IPS-20b (cell line): ENCODE results near the gene MT1F.
"Not testable (repeated sequence)": the region's sequence is repeated elsewhere in the genome, so short reads cannot be mapped to it uniquely, and the experiment has no call there.

Source experiments
- H3K27ac ChIP-seq: one replicate; pipeline ENCODE4 v1.5.1; 2013; ENCODE audit warnings: low read length
- H3K27me3 ChIP-seq: 2 replicates; pipeline ENCODE4 v1.6.1; 2013; ENCODE audit warnings: mild to moderate bottlenecking, low read length, inconsistent platforms; ENCODE audit not compliant: insufficient read depth
- H3K36me3 ChIP-seq: 2 replicates; pipeline ENCODE4 v1.6.1; 2013; ENCODE audit warnings: low read depth, mild to moderate bottlenecking, inconsistent platforms, low read length, moderate library complexity; ENCODE audit not compliant: insufficient read depth
- H3K4me1 ChIP-seq: 2 replicates; pipeline ENCODE4 v1.6.1; 2013; ENCODE audit warnings: mild to moderate bottlenecking, control low read depth, inconsistent platforms, low read length, moderate library complexity; ENCODE audit not compliant: insufficient read depth
- H3K4me3 ChIP-seq: 2 replicates; pipeline ENCODE4 v1.5.1; 2013; ENCODE audit warnings: mild to moderate bottlenecking, low read length, inconsistent platforms
- H3K9ac ChIP-seq: 2 replicates; pipeline ENCODE4 v1.6.1; 2013; ENCODE audit warnings: low read depth, mild to moderate bottlenecking, inconsistent platforms, low read length, moderate library complexity
- H3K9me3 ChIP-seq: 2 replicates; pipeline ENCODE4 v1.6.1; 2013; ENCODE audit warnings: mild to moderate bottlenecking, low read depth, low read length, inconsistent platforms; ENCODE audit not compliant: insufficient read depth

Gene MT1F

GRCh38 chr16:56669005-56669839 is 11.5 kb downstream of the MT1F start, which contains the start of gene MT1H:
Gene MT1H (plus strand): TSS chr16:56669814. CDS start chr16:56669885, 71 bp downstream.
- Histone ChIP-seq H3K9ac (no peak within 1 kb of the TSS), H3K4me1 (peaks cover 7% of the 10 kb centered on the region; the same call in 1 of the 2 replicates), H3K27me3 (peaks cover 100% of the 10 kb centered on the region), H3K27ac (no peak within 1 kb of the TSS), H3K36me3 (no peaks in the 10 kb centered on the region), H3K9me3 (no peaks in the 10 kb centered on the region; the same call in 1 of the 2 replicates), H3K4me3 (peak within 1 kb of the TSS; percentile 48; the same call in 1 of the 2 replicates)

- Histone ChIP-seq H3K9ac (no peak overlapping the region), H3K27me3 (peaks cover 100% of the 10 kb centered on the region), H3K36me3 (no peaks in the 10 kb centered on the region), H3K4me1 (peaks cover 8% of the 10 kb centered on the region), H3K4me3 (peak overlapping the region; percentile 48; the same call in 1 of the 2 replicates), H3K27ac (no peak overlapping the region), H3K9me3 (no peaks in the 10 kb centered on the region; the same call in 1 of the 2 replicates)
Observed at GRCh38 chr16:56669840-56670619, 12.3 kb downstream of the MT1F start.

- H3K27me3 ChIP-seq, result peaks cover 100% of the 10 kb centered on the region
- no peaks in the 10 kb centered on the region; the same call in 1 of the 2 replicates for H3K9me3 ChIP-seq
- no peak overlapping the region for H3K9ac ChIP-seq
- no peak overlapping the region for H3K4me3 ChIP-seq
- H3K36me3 ChIP-seq, result no peaks in the 10 kb centered on the region
- peaks cover 11% of the 10 kb centered on the region for H3K4me1 ChIP-seq
- H3K27ac ChIP-seq, result no peak overlapping the region
Observed at GRCh38 chr16:56670620-56670934, 12.8 kb downstream of the MT1F start.

GRCh38 chr16:56671691-56672090 is 13.9 kb downstream of the MT1F start:
- H3K36me3 ChIP-seq, H3K9ac ChIP-seq, H3K9me3 ChIP-seq, H3K27ac ChIP-seq, H3K4me3 ChIP-seq: not testable (repeated sequence)
- H3K27me3 ChIP-seq, result peaks cover 100% of the 10 kb centered on the region
- H3K4me1 ChIP-seq, result peaks cover 11% of the 10 kb centered on the region

- not testable (repeated sequence) for H3K36me3 ChIP-seq, H3K9me3 ChIP-seq, H3K27ac ChIP-seq, H3K9ac ChIP-seq, H3K4me3 ChIP-seq
- peaks cover 100% of the 10 kb centered on the region for H3K27me3 ChIP-seq
- peaks cover 11% of the 10 kb centered on the region for H3K4me1 ChIP-seq
Observed at GRCh38 chr16:56672171-56672570, 14.4 kb downstream of the MT1F start.

GRCh38 chr16:56672761-56673536 is 15.2 kb downstream of the MT1F start:
- H3K9me3 ChIP-seq, result no peaks in the 10 kb centered on the region; the same call in 1 of the 2 replicates
- H3K27me3 ChIP-seq, result peaks cover 100% of the 10 kb centered on the region
- H3K27ac ChIP-seq, result no peak overlapping the region
- H3K4me3 ChIP-seq, result no peak overlapping the region
- peaks cover 6% of the 10 kb centered on the region for H3K4me1 ChIP-seq
- no peaks in the 10 kb centered on the region for H3K36me3 ChIP-seq
- H3K9ac ChIP-seq, result no peak overlapping the region

GRCh38 chr16:56673921-56674320 is 16.2 kb downstream of the MT1F start:
- Histone ChIP-seq H3K9ac (no peak overlapping the region), H3K4me3 (no peak overlapping the region), H3K27ac (no peak overlapping the region), H3K9me3 (no peaks in the 10 kb centered on the region; the same call in 1 of the 2 replicates), H3K4me1 (peaks cover 6% of the 10 kb centered on the region), H3K27me3 (peaks cover 97% of the 10 kb centered on the region), H3K36me3 (no peaks in the 10 kb centered on the region)

- not testable (repeated sequence) for H3K9me3 ChIP-seq, H3K27ac ChIP-seq, H3K4me3 ChIP-seq, H3K36me3 ChIP-seq, H3K9ac ChIP-seq, H3K4me1 ChIP-seq
- H3K27me3 ChIP-seq, result peaks cover 97% of the 10 kb centered on the region
Observed at GRCh38 chr16:56674570-56674969, 16.8 kb downstream of the MT1F start.

- Histone ChIP-seq H3K27ac (no peak overlapping the region), H3K9me3 (no peaks in the 10 kb centered on the region), H3K4me1 (peaks cover 6% of the 10 kb centered on the region; the same call in 1 of the 2 replicates), H3K36me3 (no peaks in the 10 kb centered on the region), H3K9ac (peak overlapping the region; percentile 77; the same call in 1 of the 2 replicates), H3K4me3 (peak overlapping the region; percentile 63), H3K27me3 (peaks cover 95% of the 10 kb centered on the region)
Observed at GRCh38 chr16:56675685-56676210, 18.0 kb downstream of the MT1F start.

- H3K27me3 ChIP-seq, result peaks cover 95% of the 10 kb centered on the region
- no peak overlapping the region for H3K4me3 ChIP-seq
- H3K4me1 ChIP-seq, result peaks cover 10% of the 10 kb centered on the region; the same call in 1 of the 2 replicates
- H3K36me3 ChIP-seq, result no peaks in the 10 kb centered on the region
- no peak overlapping the region for H3K27ac ChIP-seq
- H3K9me3 ChIP-seq, result no peaks in the 10 kb centered on the region
- H3K9ac ChIP-seq, result no peak overlapping the region
Observed at GRCh38 chr16:56677474-56677873, 19.7 kb downstream of the MT1F start.

- Histone ChIP-seq H3K4me3 (no peak overlapping the region), H3K36me3 (no peaks in the 10 kb centered on the region), H3K4me1 (peaks cover 14% of the 10 kb centered on the region; the same call in 1 of the 2 replicates), H3K27me3 (peaks cover 94% of the 10 kb centered on the region), H3K9ac (no peak overlapping the region), H3K9me3 (no peaks in the 10 kb centered on the region), H3K27ac (no peak overlapping the region)
Observed at GRCh38 chr16:56679078-56679730, 21.4 kb downstream of the MT1F start.
